Aorta (tissue), 5 donors: ENCODE data around the gene FOXI1. TPM values are rescaled to one million over a fixed set of nuclear protein-coding genes. Genes with fewer than 3 reads are reported as not detected.
"Not testable (repeated sequence)": the region's sequence is repeated elsewhere in the genome, so short reads cannot be mapped to it uniquely, and the experiment has no call there.

Experiments used
- ATAC-seq: fragments of 200-7000 bp; cut with Tn5 transposase; one replicate; pipeline ENCODE4 v1.9.1; 2022; ENCODE audit warnings: moderate library complexity; ENCODE audit not compliant: low FRiP score
- DNase-seq, 2 donors: peaks; one replicate each; pipeline ENCODE4 v3.0.0-alpha.2; 2020
- H3K27ac ChIP-seq, 2 donors: one replicate each; pipeline ENCODE4 v1.5.1; 2013; ENCODE audit warnings: low read length in 2 of 2, mild to moderate bottlenecking in 2 of 2, moderate library complexity in 2 of 2, control low read depth in 1 of 2, inconsistent platforms in 1 of 2, low read depth in 1 of 2
- H3K27me3 ChIP-seq, 2 donors: one replicate each; pipeline ENCODE4 v1.6.1; 2013; ENCODE audit warnings: control low read depth in 1 of 2, low read length in 1 of 2, mild to moderate bottlenecking in 1 of 2, moderate library complexity in 1 of 2; ENCODE audit not compliant: insufficient read depth in 2 of 2, control insufficient read depth in 1 of 2
- H3K36me3 ChIP-seq, 2 donors: one replicate each; pipeline ENCODE4 v1.6.1; 2013; ENCODE audit warnings: control low read depth in 1 of 2, low read length in 1 of 2, mild to moderate bottlenecking in 1 of 2; ENCODE audit not compliant: insufficient read depth in 2 of 2, control insufficient read depth in 1 of 2
- H3K4me1 ChIP-seq, 2 donors: one replicate each; pipeline ENCODE4 v1.6.1; 2013; ENCODE audit warnings: low read length in 2 of 2, control low read depth in 1 of 2, mild to moderate bottlenecking in 1 of 2, moderate library complexity in 1 of 2; ENCODE audit not compliant: insufficient read depth in 2 of 2, control insufficient read depth in 1 of 2
- H3K4me3 ChIP-seq, 2 donors: one replicate each; pipeline ENCODE4 v1.5.1; 2013; ENCODE audit warnings: low read length in 2 of 2, control low read depth in 1 of 2, mild to moderate bottlenecking in 1 of 2
- H3K9me3 ChIP-seq: one replicate; pipeline ENCODE4 v1.6.1; 2013; ENCODE audit warnings: mild to moderate bottlenecking, low read length; ENCODE audit not compliant: control insufficient read depth
- WGBS, 2 donors: extraction: QIAGEN DNeasy Blood & Tissue Kit; methylation state at CpG; one replicate each; pipeline ENCODE4 v1.1.7; 2013; 5-methylcytosine and 5-hydroxymethylcytosine counted together
- intact Hi-C, 2 donors: fragments of 100-400 bp; cut with DNase I; formaldehyde crosslinking; loops; one replicate each; pipeline versions ENCODE4 v1.14.2 to v1.15.0; 2022
- polyA plus RNA-seq, 2 donors: library from polyadenylated mRNA; stranded (reverse); fragments of 200-250 nt; gene quantifications; one replicate each; pipeline ENCODE4 v1.2.3, GENCODE V29; 2013
- total RNA-seq, 2 donors: library from RNA; stranded (reverse); fragmentation: NEBNext Ultra II Directional; extraction: Animal tissue kit (Norgen Biotek cat#: 25700); gene quantifications; one replicate each; pipeline ENCODE4 v1.2.1, GENCODE V29; 2021
- donor health status: healthy with polysubstance abuse.
- donor health status: Bipolar disorder and iron deficiency.
- donor health status: DM: no; HTN: no; CAD: no.
- donor health status: DM: no; HTN: no; CAD: no.
- donor health status: DM: yes; HTN: yes; CAD: no.

The FOXI1 gene
- total and polyA plus RNA-seq, 4 donors, result not detected

GRCh38 chr5:170141196-170141595 is 35.5 kb downstream of the FOXI1 start:
- intact Hi-C loops, result not testable (repeated sequence)

GRCh38 chr5:170141636-170142035 is 35.9 kb downstream of the FOXI1 start:
- no peak for DNase-seq
- Histone ChIP-seq H3K27ac (no peak overlapping the region), H3K9me3 (no peaks in the 10 kb centered on the region), H3K4me1 (no peaks in the 10 kb centered on the region), H3K36me3 (no peaks in the 10 kb centered on the region), H3K4me3 (no peak overlapping the region), H3K27me3 (no peaks in the 10 kb centered on the region)
- intact Hi-C loops, result no loop called here
- no peak for ATAC-seq
- 95% methylated on average over 14 of the region's 14 CpGs for WGBS, 2 donors

More at GRCh38 chr5:170141196-170141595, 35.5 kb downstream of the FOXI1 start:
- H3K27me3 ChIP-seq, H3K4me3 ChIP-seq, DNase-seq, ATAC-seq, H3K4me1 ChIP-seq, H3K36me3 ChIP-seq, H3K9me3 ChIP-seq, H3K27ac ChIP-seq: not testable (repeated sequence)
- WGBS, 2 donors, result 90% methylated on average over 7 of the region's 7 CpGs

- Histone ChIP-seq H3K27ac (no peak overlapping the region), H3K27me3 (no peaks in the 10 kb centered on the region), H3K9me3 (no peaks in the 10 kb centered on the region), H3K4me3 (no peak overlapping the region), H3K36me3 (no peaks in the 10 kb centered on the region), H3K4me1 (no peaks in the 10 kb centered on the region)
- WGBS, 2 donors, result 87 to 91% methylated on average over 1 of the region's 1 CpG
- DNase-seq, result no peak
- intact Hi-C loops, result no loop called here
- ATAC-seq, result no peak
Observed at GRCh38 chr5:170142196-170142595, 36.5 kb downstream of the FOXI1 start.

GRCh38 chr5:170143091-170143490 is 37.4 kb downstream of the FOXI1 start:
- Histone ChIP-seq H3K4me1 (no peaks in the 10 kb centered on the region), H3K27ac (no peak overlapping the region), H3K9me3 (no peaks in the 10 kb centered on the region), H3K27me3 (no peaks in the 10 kb centered on the region), H3K4me3 (no peak overlapping the region), H3K36me3 (no peaks in the 10 kb centered on the region)
- no peak for DNase-seq
- WGBS, 2 donors, result 94 to 95% methylated on average over 7 of the region's 7 CpGs
- ATAC-seq, result no peak
- intact Hi-C loops, result no loop called here

- intact Hi-C loops, result no loop called here
- 93 to 95% methylated on average over 2 of the region's 2 CpGs for WGBS, 2 donors
Observed at GRCh38 chr5:170143710-170144109, 38.0 kb downstream of the FOXI1 start.

GRCh38 chr5:170144286-170145023 is 38.8 kb downstream of the FOXI1 start:
- 70 to 74% methylated on average over 11 of the region's 11 CpGs for WGBS, 2 donors
- Histone ChIP-seq H3K27ac (no peak overlapping the region), H3K27me3 (no peaks in the 10 kb centered on the region), H3K9me3 (no peaks in the 10 kb centered on the region), H3K4me3 (no peak overlapping the region), H3K4me1 (no peaks in the 10 kb centered on the region), H3K36me3 (no peaks in the 10 kb centered on the region)
- intact Hi-C loops, result no loop called here
- ATAC-seq, result no peak
- no peak for DNase-seq

More at GRCh38 chr5:170143710-170144109, 38.0 kb downstream of the FOXI1 start:
- Histone ChIP-seq H3K9me3 (no peaks in the 10 kb centered on the region), H3K4me1 (no peaks in the 10 kb centered on the region), H3K36me3 (no peaks in the 10 kb centered on the region), H3K27ac (no peak overlapping the region), H3K4me3 (no peak overlapping the region), H3K27me3 (no peaks in the 10 kb centered on the region)
- DNase-seq (no peak), ATAC-seq (no peak)

GRCh38 chr5:170145462-170145861 is 39.8 kb downstream of the FOXI1 start:
- Histone ChIP-seq H3K4me3 (no peak overlapping the region), H3K36me3 (no peaks in the 10 kb centered on the region), H3K27ac (no peak overlapping the region), H3K27me3 (no peaks in the 10 kb centered on the region), H3K4me1 (no peaks in the 10 kb centered on the region), H3K9me3 (no peaks in the 10 kb centered on the region)
- WGBS, 2 donors, result 71 to 75% methylated on average over 4 of the region's 4 CpGs
- no peak for DNase-seq
- intact Hi-C loops, result no loop called here
- ATAC-seq, result no peak

- no peaks in the 10 kb centered on the region for H3K27me3 ChIP-seq
- H3K36me3 ChIP-seq, result no peaks in the 10 kb centered on the region
- DNase-seq (no peak), ATAC-seq (no peak)
- no peak overlapping the region for H3K4me3 ChIP-seq
- no peaks in the 10 kb centered on the region for H3K9me3 ChIP-seq
- H3K27ac ChIP-seq, result no peak overlapping the region
- H3K4me1 ChIP-seq, result no peaks in the 10 kb centered on the region
- WGBS, 2 donors, result 94 to 98% methylated on average over 12 of the region's 12 CpGs
- intact Hi-C loops, result no loop called here
Observed at GRCh38 chr5:170147051-170147752, 41.5 kb downstream of the FOXI1 start.

GRCh38 chr5:170147753-170148264 is 42.1 kb downstream of the FOXI1 start:
- no peaks in the 10 kb centered on the region for H3K36me3 ChIP-seq
- intact Hi-C loops, result no loop called here
- no peak overlapping the region for H3K27ac ChIP-seq
- ATAC-seq, result no peak
- H3K4me3 ChIP-seq, result no peak overlapping the region
- no peak for DNase-seq
- WGBS, 2 donors, result 88 to 89% methylated on average over 4 of the region's 4 CpGs
- no peaks in the 10 kb centered on the region for H3K4me1 ChIP-seq
- H3K27me3 ChIP-seq, result no peaks in the 10 kb centered on the region
- H3K9me3 ChIP-seq, result no peaks in the 10 kb centered on the region
